HG03060 (cell line): ENCODE measurements around the gene KLHL3.

ENCODE experiments used
- ATAC-seq: cut with Tn5 transposase; IDR thresholded peaks from one replicate; pipeline ENCODE4 v1.9.1; 2021; ENCODE audit warnings: low read depth, moderate number of reproducible peaks; ENCODE audit not compliant: unreplicated experiment

KLHL3 gene

DNA sequence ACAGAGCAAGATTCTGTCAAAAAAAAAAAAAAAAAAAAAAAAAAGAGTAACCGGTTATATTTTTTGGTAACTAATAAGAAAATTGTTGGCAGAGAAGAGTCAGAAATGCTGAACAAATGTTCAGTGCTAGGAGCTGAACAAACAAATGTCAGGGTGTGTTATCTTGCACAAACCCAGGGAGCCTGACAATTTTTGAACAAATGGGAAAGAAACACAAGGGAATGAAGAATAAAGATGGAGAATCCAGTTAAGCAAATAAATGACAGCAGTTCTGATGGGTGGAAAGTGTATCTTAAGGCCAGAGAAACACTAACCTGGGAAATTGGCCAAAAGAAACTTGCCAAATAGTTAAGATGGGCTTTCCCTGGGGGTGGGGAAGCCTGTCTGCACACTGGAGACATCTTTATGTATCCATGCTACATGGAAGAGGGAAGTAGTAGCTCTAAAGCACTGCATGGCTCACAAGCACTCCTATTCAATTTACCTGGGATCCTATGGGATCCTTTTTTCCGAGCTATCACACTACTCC lies 23.7 kb downstream of the KLHL3 start:
- ATAC-seq: no peak

DNA sequence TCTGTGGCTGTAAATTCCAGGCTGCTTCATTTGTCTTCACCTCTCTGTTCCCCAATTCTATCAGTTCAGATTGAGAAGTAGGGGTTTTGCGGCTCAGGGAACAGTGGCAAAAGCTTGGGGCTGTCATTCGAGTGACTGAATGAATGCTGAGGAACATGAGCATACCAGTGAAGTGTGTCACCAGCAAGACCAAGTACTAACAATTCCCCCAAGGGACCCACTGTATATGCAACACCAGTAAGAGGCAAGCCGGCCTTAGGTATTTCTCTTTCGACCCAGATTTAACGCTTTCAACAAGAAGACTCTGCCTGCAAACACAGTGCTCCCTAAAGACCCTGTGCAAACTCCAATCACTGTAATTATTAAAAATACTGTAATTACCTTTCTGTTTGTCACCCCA lies 25.8 kb downstream of the KLHL3 start:
- no peak for ATAC-seq

DNA sequence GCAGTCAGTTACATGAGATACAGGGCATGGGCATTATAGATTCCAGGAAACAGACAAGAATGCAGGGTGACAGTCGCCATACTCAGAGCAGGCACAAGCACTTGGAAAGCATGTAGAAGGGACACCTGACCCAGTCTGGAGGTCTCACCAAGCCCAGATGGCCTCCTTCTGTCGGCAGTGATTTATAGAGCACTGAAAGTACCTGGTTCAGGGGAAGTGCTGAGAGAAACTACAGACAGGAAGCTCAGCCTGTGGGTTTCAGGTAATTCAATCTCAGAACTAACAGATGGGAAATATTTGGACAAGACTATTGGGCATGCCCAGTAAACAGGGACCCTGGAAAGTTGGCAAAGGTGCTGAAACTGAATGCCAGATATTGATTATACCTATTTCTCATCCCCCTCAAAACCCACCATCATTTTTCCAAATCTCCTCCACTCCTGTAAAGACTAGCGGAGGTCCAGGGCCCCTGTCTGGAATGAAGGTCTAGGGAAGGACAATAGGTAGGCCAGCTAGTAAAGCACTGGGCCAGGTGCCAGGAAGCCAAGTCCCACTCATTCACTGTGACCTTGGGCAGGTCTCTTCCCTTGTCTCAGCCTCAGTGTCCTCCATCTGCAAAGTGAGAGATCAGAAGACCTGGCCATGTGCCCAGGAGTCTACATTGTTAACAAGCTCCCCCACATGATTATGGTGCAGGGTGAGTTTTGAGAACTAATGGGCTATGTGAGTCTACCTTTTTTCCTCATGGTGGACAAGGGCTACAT lies 26.9 kb downstream of the KLHL3 start:
- ATAC-seq: no peak

DNA sequence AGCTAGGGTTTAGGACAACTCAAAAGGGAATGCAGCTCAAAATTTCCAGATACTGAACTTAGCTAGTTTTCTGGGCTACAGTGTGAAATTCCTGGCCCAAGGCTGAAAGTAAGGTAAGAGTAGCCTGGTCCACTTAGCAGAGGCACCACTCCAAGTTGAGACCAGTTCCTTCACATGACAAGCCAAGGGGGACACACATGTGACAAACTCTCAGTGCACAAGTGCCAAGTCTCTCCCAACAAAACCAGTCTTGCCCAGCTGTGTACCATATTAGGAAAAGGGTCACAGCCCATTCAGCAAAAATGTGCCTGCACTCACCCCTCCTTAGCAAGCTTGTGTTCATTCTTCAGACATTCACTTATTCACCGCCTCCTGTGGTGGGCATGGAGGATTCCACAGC lies 27.8 kb downstream of the KLHL3 start:
- no peak for ATAC-seq

DNA sequence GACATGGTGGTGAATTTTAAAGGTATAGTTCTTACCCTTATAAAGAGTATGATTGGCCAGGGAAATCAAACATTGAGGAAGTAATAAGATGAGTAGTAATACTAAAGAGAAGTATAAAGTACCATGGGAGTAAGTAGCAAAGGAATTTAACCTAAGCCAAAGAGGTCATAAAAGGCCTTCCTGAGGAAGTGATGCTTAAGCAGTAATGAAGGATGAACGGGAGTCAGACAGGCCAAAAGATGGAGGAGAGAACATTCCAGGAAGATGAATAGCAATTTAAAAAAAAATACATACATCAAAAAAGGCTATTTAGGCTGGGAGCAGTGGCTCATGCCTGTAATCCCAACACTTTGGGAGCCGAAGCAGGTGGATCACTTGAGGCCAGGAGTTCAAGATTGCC lies 29.0 kb downstream of the KLHL3 start:
- no peak for ATAC-seq

DNA sequence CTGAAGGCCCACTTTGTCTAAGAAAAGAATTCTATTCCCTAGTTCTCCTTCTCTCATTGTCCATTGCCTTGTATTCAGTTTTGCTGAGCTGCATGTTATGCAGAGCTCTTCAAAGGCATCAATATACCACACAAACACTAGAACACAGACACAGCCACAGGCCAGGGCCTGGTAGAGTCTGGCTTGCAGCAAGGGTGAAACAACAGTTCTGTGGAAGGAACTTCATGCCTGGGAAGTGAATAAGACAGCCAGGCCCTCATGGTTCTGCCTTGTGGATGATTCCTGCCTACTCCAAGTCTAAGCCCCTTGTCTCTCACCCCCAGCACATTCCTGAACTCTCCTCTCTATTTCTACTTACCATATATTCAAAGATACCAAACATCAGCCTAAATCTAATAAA lies 30.8 kb downstream of the KLHL3 start:
- no peak for ATAC-seq

DNA sequence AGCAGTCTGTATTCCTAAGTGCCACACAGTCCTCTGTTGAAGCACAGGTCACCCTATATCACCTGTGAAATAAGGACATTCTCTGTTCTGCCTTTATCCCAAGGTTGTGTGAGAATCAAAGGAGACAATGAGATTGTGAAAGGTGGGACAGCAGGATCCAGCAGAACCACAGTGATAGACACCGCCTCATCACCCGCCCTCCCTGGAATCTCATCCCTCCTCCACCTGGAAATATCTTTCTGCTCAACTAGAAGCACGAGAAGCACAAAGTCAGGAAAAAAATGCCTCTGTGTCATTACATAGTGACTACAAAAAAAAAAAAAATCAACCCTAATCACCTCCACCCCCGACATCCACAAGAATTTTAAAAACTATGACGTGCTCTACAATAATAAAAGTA lies 32.3 kb downstream of the KLHL3 start:
- ATAC-seq: no peak

DNA sequence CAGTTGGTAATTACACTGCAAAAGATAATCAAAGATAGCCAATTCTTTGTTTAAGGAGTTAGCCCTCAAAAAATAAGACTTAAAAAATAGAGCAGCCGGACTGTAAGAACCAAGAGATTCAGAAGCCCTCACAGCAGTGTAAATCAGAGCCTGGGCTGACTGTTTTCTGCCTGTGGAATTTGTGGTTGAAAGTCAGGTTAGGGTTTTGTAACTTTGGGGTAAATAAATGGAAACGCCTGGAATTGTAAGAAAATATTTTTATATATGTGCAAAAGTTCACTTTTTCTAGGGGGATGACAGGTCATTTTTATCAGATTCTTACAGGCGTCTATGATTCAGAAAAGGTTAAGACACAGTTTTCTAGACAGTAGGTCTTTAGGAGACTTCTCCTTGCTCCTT lies 35.6 kb downstream of the KLHL3 start:
- no peak for ATAC-seq

DNA sequence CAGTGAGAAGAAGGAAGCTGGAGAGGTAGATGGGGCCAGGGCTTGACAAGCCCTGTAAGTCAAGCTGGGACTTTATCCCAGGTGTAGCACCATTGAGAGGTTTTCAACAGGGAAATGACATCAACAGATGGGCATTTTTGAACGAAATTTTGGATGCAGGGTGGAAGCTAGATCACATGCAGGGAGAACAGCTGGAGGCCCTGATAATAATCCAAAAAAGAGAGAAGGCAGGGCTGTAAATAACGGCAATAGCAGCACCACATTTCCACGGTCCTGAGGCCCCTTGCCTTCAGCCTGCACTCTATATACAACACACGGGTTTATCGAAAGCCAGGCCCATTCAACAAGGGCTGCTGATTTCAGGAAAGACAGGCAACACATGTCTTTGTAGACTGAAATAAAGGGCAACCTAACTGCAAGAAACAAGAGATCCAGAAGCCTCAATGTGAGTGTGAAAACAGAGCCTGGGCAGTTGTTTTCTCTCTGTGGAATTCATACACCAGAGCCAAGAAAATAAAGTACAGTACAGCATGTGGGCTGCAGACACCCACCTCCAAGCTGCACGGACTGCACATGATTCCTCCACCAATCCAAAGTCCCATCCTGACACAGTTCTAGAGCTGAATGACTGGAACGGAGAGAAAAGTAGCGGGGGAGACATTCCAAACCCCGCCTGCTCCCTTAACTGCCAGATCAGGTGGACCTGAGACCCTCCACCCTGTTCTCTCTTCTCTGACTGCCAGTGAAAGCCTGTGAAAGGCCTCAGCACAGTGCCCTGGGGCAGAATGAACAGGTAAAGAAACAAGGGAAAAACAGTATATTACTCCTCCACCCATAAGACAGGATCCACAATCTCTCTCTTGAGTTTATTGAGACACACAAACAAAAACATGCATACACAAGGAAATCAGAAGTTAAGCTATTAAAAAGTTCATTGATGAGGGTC lies 36.3 kb downstream of the KLHL3 start:
- ATAC-seq: no peak

DNA sequence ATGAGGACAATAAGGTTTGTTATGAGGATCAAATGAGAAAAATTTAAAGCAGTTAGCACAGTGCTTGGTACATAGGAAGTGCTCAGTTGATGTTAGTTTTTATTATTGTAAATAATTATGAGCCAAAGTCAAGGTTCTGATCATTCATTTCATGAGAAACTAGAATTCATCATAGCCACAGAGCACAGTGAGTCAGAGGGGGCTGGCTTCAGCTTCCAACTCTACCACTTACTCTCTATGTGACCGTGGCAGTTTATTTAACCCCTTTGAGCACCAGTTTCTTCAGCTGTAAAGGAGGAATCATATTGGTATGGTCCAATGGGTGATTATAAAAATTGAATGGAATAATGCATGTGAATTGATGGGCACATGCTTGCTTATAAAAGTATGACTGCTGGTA lies 39.4 kb downstream of the KLHL3 start:
- ATAC-seq: no peak

DNA sequence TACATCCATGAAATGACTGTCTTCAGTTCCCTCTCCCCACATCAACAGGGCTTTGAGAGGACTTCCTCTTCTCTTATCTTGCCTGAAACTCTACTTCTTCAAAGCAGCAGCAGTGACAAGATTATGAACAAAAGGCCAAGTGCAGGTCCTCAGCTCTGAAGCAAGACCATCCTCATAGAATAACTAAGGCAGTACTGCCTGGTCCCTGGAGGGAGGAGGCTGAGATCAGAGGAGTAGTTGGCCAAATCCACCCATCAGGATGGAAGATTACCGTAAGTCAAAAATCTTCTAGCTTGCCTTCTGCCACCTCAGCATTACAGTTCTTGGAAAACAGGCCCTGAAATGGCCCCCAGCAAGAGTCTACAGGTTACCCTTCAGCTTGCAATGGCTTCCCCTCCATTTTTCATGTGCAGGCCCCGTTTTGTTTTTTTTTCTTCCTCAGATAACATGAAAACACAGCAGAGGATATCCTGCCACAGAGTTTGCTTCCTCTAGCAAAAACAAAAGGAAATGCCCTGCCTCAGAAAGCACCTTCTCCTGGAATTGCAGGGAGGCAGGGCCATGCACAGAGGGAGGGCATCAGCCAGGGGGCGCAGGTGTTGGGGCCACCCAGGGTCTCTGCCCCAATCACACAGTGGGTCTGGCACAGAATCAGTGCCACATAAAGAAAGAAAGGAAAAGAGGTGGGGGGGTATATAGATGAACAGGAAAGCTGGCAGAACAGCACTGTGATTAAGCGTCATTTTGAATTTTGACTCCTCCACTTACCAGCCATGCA lies 40.0 kb downstream of the KLHL3 start:
- no peak for ATAC-seq

DNA sequence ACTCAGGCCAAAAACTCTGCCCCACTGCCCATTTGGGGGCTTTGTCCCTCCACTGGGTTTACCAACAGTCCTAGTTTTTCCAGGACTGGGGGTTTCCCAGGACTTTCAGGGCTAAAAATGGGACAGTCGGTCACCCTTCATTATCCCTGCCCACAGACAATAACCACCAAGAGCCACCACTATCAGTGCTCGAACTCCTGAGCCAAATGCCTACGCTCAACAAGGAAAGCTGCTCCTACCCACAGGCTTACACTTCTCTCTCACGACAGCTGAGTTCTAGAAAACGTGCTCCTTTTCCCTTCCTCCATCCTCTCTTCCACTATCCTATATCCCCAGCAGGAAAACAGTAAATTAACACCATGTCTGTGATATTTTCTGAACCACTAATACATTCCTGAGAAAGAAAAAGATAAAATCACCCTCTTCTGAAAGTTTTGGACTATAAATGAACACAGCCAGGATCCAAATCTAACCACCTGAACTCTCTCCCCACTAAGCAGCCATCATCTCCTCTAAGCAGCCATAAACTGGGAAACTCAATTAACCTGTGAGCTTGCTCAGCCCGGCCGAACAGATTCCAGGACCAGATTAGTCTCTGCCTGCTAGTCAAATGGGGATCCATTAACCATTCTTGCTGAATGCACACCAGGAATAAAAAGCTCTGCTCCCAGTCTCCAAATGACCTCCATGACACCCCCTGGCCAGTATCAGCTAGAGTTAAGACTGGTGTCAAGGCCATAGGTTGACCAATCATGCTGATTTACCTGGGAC lies 41.8 kb downstream of the KLHL3 start:
- no peak for ATAC-seq

DNA sequence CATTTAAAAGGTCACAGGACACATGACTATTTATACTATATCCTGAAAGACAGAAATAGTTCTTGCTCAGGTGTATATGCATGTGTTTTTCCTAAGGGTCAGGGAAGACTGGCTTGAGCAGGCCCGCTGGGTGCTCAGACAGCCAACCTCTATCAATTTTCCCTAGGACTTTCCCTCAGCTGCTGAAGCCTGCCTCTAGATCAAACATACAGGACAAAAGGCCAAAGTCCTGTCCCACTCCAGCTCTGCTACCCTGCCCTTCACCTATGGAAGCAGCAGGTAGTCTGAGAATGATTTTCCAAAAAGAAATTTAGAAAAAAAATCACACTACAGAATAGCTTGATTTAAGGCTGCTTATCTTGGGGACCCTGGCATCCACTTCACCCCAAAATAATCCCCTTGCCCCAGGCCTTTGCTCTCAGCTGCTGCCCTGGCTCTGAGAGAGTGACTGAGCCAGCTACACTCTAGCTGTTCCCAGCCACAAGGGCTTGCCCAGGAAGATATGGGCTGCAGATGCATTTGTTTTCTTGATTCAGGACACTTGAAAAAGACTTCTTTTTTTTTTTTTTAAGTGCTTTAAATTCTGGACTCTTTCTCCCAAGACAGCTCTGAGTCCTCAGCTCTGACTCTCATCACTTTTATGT lies 42.5 kb downstream of the KLHL3 start:
- no peak for ATAC-seq

DNA sequence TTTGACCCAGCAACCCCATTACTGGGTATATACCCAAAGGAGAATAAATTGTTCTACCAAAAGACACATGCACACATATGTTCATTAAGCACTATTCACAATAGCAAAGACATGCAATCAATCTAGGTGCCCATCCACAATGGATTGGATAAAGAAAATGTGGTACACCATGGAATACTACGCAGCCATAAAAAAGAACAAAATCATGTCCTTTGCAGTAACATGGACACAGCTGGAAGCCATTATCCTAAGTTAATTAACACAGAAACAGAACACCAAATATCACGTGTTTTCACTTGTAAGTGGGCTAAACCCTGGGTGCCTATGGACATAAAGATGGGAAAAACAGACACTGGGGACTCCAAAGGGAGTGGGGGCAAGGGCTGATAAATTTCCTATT lies 46.6 kb downstream of the KLHL3 start:
- no peak for ATAC-seq

DNA sequence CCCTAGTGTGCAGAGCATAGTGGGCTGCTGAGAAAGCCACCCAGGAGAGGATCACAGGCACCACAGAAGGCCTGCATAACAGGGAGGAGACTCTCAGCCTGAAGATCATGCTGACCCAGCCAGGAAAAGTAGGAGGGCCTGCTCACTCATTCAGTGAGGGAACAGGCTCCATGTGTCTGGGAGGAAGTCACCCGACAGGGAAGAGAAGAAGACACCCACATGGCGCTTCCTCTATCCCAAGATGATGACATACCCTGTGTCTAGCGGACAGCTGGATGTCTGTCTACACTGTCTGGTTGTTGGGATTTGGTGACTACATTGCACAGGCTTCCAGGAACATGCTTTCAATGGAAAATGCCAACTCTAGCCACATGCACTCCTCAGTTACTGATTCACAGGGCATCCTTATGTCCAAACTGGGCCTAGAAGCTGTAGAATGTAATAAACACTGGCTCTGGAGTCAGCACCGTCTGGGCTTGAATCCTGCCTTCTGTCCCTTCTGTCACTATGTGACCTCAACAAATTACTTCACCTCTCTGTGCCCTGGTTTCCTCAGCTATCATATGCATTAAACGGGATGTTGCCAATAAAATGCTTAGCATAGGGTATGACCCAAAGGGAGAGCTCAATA lies 47.6 kb downstream of the KLHL3 start:
- no peak for ATAC-seq

DNA sequence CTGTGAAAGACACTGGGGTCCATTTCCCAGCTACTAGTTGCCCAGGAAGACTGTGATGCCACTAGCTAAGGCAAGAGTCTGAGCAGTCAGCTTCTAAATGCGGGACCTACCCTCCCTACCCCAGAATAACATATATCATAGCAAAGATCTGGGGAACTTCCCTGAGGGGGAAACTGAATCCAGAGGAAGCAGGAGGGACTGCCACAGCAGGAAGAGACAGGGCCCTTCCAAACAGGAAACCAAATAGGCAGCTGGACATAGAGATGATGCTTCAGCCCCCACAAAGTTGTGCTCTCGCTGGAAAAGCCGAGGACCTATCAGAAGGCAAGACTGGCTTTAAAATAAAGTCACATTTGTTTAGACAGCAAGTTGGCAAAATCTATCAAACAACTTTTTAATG lies 51.1 kb downstream of the KLHL3 start:
- ATAC-seq: no peak

DNA sequence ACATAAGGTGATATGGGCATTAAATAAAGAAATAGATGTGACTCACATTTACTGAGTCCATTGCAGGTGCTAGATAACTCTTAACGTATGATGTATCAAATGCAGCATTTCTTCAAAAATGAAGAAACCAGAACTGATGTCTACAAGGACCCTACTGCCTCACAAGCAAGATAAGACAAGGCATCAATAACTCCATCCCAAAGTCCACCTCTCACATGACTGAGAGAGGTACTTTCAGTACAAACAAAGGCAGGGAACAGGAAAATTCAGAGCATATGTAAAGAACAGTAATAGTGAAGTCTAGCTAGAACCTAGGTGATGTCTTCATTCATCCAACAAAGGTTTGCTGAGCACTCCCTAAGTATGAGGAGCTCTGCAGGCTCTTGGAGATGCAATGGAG lies 54.7 kb downstream of the KLHL3 start:
- no peak for ATAC-seq

DNA sequence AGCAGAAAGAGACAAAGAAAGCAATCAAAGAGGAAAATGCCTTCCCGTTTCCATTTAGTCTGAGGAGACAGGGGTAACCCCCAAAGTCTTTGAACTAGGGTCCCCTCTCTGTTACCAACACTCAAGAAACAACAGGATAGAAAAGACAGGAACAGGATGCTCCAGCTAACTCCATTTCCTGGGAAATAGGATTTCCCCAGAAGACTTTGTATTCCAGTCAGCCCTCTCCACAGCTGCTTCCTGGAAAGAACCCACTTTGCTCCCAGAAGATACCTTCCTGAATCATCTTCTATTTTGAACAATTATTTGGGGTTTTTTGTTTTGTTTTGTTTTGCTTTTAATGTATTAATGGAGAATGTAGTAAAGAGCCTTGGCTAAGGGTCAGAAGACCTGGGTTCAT lies 56.0 kb downstream of the KLHL3 start:
- no peak for ATAC-seq

DNA sequence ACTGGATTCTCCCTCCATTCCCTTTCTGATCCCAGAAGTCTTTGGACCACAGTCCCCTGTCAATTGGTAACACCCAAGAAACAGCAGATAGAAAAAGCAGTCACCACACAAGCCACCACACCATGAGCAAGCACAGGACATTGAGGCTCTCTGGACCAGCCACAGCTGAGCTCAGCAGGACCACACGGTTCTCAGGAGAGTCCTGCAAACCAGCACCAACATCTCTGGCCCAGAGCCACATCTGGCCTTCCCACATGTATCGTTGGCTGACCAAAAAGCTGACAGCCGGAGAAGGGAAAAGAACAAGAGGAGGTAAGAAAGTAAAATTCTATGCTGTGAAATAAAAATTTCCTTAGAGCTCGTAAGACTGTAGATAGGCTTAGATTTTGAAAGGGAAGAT lies 56.7 kb downstream of the KLHL3 start:
- no peak for ATAC-seq
